HG03521 (cell line): ENCODE data around the gene HYI.

Source experiments
- ATAC-seq: cut with Tn5 transposase; IDR thresholded peaks from one replicate; pipeline ENCODE4 v1.9.1; 2021; ENCODE audit warnings: mild to moderate bottlenecking, moderate library complexity; ENCODE audit not compliant: unreplicated experiment

HYI gene

GRCh38 chr1:43444836-43445235 lies 8.9 kb downstream of the HYI start:
- ATAC-seq: no peak

GRCh38 chr1:43444151-43444828 lies 9.4 kb downstream of the HYI start:
- no peak for ATAC-seq

DNA sequence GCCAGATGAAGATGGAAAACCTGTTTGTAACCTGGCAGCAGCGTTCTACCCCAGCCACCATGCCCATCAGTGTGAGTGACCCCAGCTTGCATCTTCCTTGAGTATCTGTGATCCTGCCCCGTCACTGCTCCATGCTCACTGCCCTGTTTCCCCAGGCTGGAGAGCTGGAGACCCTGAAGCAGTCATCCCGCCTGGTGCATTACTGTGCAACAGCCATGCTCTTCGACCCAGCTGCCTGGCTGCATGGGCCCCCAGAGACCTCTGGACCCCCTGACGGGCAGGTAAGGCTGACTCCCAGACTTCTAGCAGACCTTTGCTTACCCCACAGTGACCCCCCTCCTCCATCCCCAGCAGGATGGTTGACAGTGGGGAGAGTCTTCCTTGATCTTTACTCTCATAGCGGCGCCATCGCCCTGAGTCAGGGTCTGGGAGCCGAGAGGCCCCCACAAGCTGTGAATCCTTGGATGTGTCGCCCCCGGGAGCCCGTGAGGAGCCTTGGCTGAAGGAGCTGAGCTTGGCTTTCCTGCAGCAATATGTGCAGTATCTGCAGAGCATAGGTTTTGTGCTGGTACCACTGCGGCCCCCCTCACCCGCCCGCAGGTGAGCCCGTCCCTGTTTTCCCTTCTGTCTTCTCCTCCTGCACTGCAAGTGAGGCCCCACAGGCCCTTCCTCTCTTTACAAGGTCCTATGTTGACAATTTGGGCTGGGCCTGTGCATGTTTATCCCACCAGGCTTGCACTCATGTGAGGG lies 10.4 kb downstream of the HYI start:
- ATAC-seq: no peak

DNA sequence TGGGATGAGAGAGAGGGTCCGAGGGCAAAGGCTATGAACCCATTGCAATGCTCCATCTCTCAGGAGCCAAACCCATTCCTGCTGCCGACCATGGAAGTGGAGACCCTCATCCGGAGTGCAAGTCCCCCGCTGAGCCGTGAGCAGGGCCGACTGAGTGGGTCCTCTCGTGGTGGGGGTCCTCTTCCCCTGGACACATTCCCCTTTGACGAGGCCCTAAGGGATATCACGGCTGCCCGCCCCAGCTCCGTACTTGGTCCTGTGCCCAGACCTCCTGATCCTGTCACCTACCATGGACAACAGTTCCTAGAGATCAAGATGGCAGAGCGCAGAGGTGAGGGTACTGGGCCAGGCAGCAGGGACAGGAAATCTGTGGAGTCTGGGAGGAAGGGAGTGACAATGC lies 11.0 kb downstream of the HYI start:
- no peak for ATAC-seq

DNA sequence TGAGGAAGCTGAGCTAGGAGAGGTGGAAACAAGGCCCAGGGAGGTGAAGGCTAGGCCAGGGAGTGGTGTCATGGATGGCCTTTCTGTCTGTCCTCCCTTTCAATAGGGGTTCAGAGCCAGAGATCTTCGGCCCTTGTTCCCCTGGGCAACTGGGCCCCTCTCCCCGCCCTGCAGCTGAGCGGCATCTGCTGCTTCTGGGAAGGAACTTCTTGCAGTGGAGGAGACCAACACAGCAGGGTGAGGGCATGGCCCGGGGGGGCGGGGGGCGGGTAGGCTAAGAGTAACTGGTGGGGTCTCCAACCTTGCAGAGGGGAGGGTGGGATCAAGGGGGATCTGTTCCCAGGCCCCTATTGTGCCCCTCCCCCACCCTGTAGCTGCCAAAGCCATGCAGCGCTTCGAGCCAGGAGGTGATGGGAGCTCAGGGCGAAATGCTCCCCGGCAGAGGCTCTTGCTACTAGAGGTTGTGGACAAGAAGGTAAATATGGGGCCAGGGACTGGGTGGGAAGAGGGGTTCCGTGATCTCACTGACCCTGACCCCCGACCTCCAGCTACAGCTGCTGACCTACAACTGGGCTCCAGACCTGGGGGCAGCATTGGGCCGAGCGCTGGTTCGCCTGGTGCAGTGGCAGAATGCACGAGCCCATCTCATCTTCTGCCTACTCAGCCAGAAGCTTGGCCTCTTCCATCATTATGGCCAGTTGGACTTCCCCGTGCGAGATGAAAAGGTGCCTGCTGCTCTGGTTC lies 11.7 kb downstream of the HYI start:
- no peak for ATAC-seq

DNA sequence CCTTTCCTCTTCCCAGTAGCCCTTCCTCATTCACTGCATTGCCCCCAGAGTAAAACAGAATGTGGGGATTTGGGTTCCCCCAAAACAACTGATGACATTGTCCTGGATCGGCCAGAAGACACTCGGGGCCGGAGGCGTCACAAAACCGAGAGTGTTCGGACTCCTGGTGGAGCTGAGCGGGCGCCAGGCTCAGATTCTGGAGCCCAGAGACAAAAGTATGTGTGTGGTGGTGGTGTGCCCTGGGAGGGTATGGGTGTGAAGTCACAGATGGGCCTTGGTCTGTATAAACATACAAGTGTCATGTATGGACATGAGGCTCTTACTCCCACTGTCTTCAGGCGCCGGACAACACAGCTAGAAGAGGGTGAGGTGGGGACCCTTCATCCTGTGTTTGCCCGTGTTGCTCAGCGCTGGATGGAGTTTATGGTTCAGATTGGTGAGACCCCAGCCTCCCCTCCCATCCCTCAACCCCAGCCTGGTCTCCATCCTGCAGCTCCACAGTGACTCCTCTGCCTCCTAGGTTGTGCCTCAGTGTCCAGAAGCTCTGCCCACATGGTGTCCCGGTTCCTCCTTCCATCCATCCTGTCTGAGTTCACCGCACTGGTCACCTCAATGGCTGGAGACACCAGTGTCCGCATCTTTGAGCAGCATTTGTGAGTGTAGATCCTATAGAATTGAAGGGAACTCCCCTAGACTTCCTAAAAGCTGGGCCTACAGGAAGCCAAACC lies 12.4 kb downstream of the HYI start:
- ATAC-seq: no peak

GRCh38 chr1:43440358-43440757 lies 13.4 kb downstream of the HYI start:
- ATAC-seq: no peak

- ATAC-seq: no peak
Measured at GRCh38 chr1:43439781-43440180, 13.9 kb downstream of the HYI start.

DNA sequence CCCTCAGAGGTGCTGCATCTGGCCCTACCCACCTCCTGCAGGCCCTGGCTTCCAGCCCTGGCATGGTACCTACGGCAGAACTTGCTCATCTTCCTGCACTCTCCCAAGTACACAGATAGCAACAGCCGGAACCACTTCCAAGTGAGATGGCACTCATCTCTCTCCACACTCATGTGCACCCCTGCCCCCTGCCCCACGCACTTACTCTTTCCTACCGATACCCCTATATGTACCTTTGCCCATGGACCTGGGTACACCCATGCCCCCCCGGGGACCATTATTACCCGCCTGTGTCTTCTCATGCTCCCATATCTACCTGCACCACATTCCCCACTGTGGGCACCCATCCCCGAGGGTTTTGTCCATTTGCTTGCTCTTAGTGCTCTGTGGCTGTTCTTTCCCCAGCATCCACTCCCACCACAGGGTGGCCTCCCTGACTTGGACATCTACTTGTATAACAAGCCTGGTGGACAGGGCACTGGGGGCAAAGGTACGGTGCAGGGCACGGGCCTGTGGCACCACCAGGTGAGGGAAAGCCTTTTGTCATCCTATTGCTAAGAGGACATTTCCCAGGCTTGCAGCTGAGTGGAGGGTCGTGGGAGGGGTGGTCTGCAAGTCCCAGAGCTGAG lies 14.7 kb downstream of the HYI start:
- ATAC-seq: no peak

GRCh38 chr1:43438576-43438952 lies 15.2 kb downstream of the HYI start:
- ATAC-seq: no peak

- no peak for ATAC-seq
Measured at GRCh38 chr1:43438006-43438405, 15.7 kb downstream of the HYI start.

- no peak for ATAC-seq
Measured at GRCh38 chr1:43437031-43437973, 16.4 kb downstream of the HYI start.

DNA sequence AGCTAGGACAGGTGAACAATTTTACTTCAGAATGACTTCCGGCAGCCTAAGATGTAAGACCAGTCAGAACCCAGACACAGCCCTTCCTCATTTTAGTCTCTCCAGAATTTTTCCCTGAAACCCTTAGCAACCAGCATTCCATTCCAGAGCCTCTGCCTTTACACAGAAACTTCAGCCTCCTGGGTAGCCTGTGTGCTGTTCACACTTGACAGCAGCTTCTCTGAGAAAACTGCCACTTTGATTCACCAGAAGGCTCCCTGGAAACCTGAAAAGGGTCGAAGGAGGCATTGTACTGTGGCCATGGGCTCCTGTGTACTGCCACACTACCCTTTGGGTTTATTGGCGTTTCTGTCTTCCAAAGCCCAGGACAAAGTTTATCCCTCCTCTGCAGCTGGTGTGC lies 17.4 kb downstream of the HYI start:
- ATAC-seq: no peak

- ATAC-seq: no peak
Measured at GRCh38 chr1:43435146-43436145, 18.3 kb downstream of the HYI start.

- ATAC-seq: no peak
Measured at GRCh38 chr1:43434256-43434655, 19.5 kb downstream of the HYI start.

- ATAC-seq: no peak
Measured at GRCh38 chr1:43432907-43433306, 20.8 kb downstream of the HYI start.

DNA sequence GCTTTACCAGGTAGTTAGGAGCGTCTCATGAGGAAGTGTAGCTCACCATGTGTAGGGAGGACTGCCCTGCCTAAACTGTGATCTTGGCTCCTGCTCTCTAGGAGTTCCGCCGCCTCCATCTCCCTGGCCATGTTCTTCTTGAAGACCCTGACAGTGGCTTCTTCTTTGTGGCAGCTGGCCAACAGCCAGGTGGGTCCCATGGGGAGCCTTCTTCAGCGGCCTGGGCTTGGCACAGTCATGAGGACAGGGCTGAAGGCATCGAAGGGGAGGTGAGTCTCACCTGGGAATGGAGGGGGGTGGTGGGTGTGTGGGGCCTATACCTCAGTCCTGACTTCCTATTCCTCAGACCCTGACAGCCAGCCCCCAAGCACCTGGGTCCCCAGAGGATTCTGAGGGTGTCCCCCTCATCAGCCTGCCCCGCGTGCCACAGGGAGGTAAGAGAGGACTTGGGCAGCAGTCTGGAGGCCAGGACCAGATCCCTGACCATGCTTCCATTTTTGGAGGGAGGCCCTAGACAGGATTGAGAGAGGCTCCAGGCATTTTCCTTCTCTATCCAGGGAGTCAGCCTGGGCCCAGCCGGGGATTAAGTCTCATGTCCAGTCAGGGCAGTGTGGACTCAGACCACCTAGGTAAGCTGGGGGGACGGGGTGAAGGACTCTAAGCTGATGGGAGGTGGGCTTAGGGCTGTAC lies 21.4 kb downstream of the HYI start:
- ATAC-seq: no peak

DNA sequence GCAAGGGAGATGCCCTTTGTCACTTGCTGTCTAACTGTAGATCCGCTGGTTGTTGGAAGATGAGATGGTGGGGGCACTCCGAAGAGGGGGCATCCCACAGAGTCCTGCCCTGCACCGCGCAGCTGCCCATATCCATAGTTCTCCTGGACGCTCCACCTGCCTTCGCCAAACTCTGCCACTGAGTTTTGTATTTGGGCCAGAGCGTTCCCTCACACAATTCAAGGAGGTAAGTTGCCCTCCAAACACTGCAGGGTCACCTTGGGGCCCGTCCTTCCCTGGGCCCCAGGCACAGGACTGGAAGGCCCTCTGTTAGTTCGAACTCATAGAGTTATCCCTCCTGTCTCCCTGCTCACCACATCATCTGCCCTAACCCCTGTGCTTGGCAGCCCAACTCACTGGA lies 22.1 kb downstream of the HYI start:
- no peak for ATAC-seq
